GM21390 (cell line): Measurements from ENCODE around the gene RGS7.
"Not testable (repeated sequence)": the region's sequence is repeated elsewhere in the genome, so short reads cannot be mapped to it uniquely, and the experiment has no call there.

Experiments
- ATAC-seq: cut with Tn5 transposase; IDR thresholded peaks from one replicate; pipeline ENCODE4 v1.9.1; 2021; ENCODE audit not compliant: unreplicated experiment

The RGS7 gene

GRCh38 chr1:241142493-241142892 is 214.5 kb downstream of the RGS7 start:
- no peak for ATAC-seq

- ATAC-seq = not testable (repeated sequence)
Measured at GRCh38 chr1:241141646-241142045, 215.4 kb downstream of the RGS7 start.

- ATAC-seq = no peak
Measured at GRCh38 chr1:241140670-241141069, 216.3 kb downstream of the RGS7 start.

- ATAC-seq = no peak
Measured at GRCh38 chr1:241139047-241139446, 218.0 kb downstream of the RGS7 start.

- ATAC-seq = no peak
Measured at GRCh38 chr1:241138248-241138647, 218.8 kb downstream of the RGS7 start.

- no peak for ATAC-seq
Measured at GRCh38 chr1:241136389-241136788, 220.6 kb downstream of the RGS7 start.

- ATAC-seq = no peak
Measured at GRCh38 chr1:241131636-241132194, 225.3 kb downstream of the RGS7 start.

- ATAC-seq = no peak
Measured at GRCh38 chr1:241130881-241131280, 226.1 kb downstream of the RGS7 start.

- ATAC-seq = no peak
Measured at GRCh38 chr1:241129207-241129960, 227.6 kb downstream of the RGS7 start.

- ATAC-seq = no peak
Measured at GRCh38 chr1:241125286-241125685, 231.7 kb downstream of the RGS7 start.

- ATAC-seq = no peak
Measured at GRCh38 chr1:241118049-241118448, 239.0 kb downstream of the RGS7 start.

- no peak for ATAC-seq
Measured at GRCh38 chr1:241115784-241116183, 241.2 kb downstream of the RGS7 start.

- ATAC-seq = no peak
Measured at GRCh38 chr1:241114699-241115233, 242.2 kb downstream of the RGS7 start.

GRCh38 chr1:241113557-241113956 is 243.4 kb downstream of the RGS7 start:
- no peak for ATAC-seq

GRCh38 chr1:241109039-241109438 is 248.0 kb downstream of the RGS7 start:
- no peak for ATAC-seq

GRCh38 chr1:241105147-241105546 is 251.9 kb downstream of the RGS7 start:
- no peak for ATAC-seq

- ATAC-seq = no peak
Measured at GRCh38 chr1:241102664-241103063, 254.3 kb downstream of the RGS7 start.

GRCh38 chr1:241101622-241102021 is 255.4 kb downstream of the RGS7 start:
- ATAC-seq = no peak

- ATAC-seq = no peak
Measured at GRCh38 chr1:241097479-241097878, 259.5 kb downstream of the RGS7 start.

GRCh38 chr1:241096982-241097381 is 260.0 kb downstream of the RGS7 start:
- ATAC-seq = no peak

- no peak for ATAC-seq
Measured at GRCh38 chr1:241095847-241096246, 261.2 kb downstream of the RGS7 start.

GRCh38 chr1:241090798-241091197 is 266.2 kb downstream of the RGS7 start:
- ATAC-seq = no peak
